Putamen (tissue), 1 donor: ENCODE data around the gene CHD1.

ENCODE experiments used
- DNase-seq: peaks from one replicate; pipeline ENCODE4 v3.0.0-alpha.2; 2016; ENCODE audit warnings: low spot score

Gene CHD1

GRCh38 chr5:98813755-98814154, 115.1 kb downstream of the CHD1 start:
- no peak for DNase-seq

- DNase-seq = no peak
Measured at GRCh38 chr5:98810206-98810605, 118.6 kb downstream of the CHD1 start.

- DNase-seq = no peak
Measured at GRCh38 chr5:98807806-98808205, 121.0 kb downstream of the CHD1 start.

GRCh38 chr5:98805070-98805469, 123.7 kb downstream of the CHD1 start:
- no peak for DNase-seq

GRCh38 chr5:98804066-98804465, 124.7 kb downstream of the CHD1 start:
- DNase-seq = no peak
